Osteocyte (in vitro differentiated cells): ENCODE data around the gene TMEM117. TPM values are rescaled to one million over a fixed set of nuclear protein-coding genes. Genes with fewer than 3 reads are reported as not detected.

Source experiments
- DNase-seq: peaks from one replicate; pipeline ENCODE4 v3.0.0; 2021; ENCODE audit warnings: mixed read lengths; ENCODE audit not compliant: unreplicated experiment; ENCODE audit errors: extremely low spot score
- H3K27ac Mint-ChIP-seq: one replicate; pipeline ENCODE4 v1.8.0; 2021; ENCODE audit warnings: mild to moderate bottlenecking, mixed read lengths; ENCODE audit not compliant: unreplicated experiment
- H3K27me3 Mint-ChIP-seq: one replicate; pipeline ENCODE4 v1.8.0; 2021; ENCODE audit warnings: mixed read lengths; ENCODE audit not compliant: unreplicated experiment
- H3K36me3 Mint-ChIP-seq: one replicate; pipeline ENCODE4 v1.8.0; 2021; ENCODE audit warnings: mixed read lengths; ENCODE audit not compliant: unreplicated experiment
- H3K4me1 Mint-ChIP-seq: one replicate; pipeline ENCODE4 v1.8.0; 2021; ENCODE audit warnings: mixed read lengths; ENCODE audit not compliant: unreplicated experiment
- H3K4me3 Mint-ChIP-seq: one replicate; pipeline ENCODE4 v1.8.0; 2021; ENCODE audit warnings: mild to moderate bottlenecking, moderate library complexity, mixed read lengths; ENCODE audit not compliant: unreplicated experiment
- H3K9me3 Mint-ChIP-seq: one replicate; pipeline ENCODE4 v1.8.0; 2021; ENCODE audit warnings: mixed read lengths; ENCODE audit not compliant: unreplicated experiment
- CTCF ChIP-seq: fragments of 200-600 bp; sonication (generic); IDR thresholded peaks from 2 replicates; pipeline ENCODE4 v1.5.0; 2021; ENCODE audit warnings: antibody characterized with exemption, mild to moderate bottlenecking, moderate library complexity
- total RNA-seq: library from RNA; stranded (reverse); gene quantifications from 2 replicates; pipeline ENCODE4 v1.2.1, GENCODE V29; 2021

Gene TMEM117
- total RNA-seq, 1 donor from 2014 or later, result 14.2 TPM

- H3K4me1 Mint-ChIP-seq, result no peaks in the 10 kb centered on the region
- TF ChIP-seq CTCF, result no peak
- H3K4me3 Mint-ChIP-seq, result no peak overlapping the region
- H3K27me3 Mint-ChIP-seq, result no peaks in the 10 kb centered on the region
- H3K36me3 Mint-ChIP-seq, result no peaks in the 10 kb centered on the region
- DNase-seq, result no peak
- no peaks in the 10 kb centered on the region for H3K9me3 Mint-ChIP-seq
- H3K27ac Mint-ChIP-seq, result no peak overlapping the region
Measured at GRCh38 chr12:43964033-43964432, 128.2 kb downstream of the TMEM117 start.

GRCh38 chr12:43964961-43965360, 129.1 kb downstream of the TMEM117 start:
- Mint-ChIP-seq H3K36me3 (no peaks in the 10 kb centered on the region), H3K27ac (no peak overlapping the region), H3K9me3 (no peaks in the 10 kb centered on the region), H3K27me3 (no peaks in the 10 kb centered on the region), H3K4me1 (no peaks in the 10 kb centered on the region), H3K4me3 (no peak overlapping the region)
- TF ChIP-seq CTCF, result no peak
- no peak for DNase-seq

- H3K9me3 Mint-ChIP-seq, result no peaks in the 10 kb centered on the region
- TF ChIP-seq CTCF, result no peak
- no peak overlapping the region for H3K4me3 Mint-ChIP-seq
- no peaks in the 10 kb centered on the region for H3K36me3 Mint-ChIP-seq
- H3K27me3 Mint-ChIP-seq, result no peaks in the 10 kb centered on the region
- DNase-seq, result no peak
- no peak overlapping the region for H3K27ac Mint-ChIP-seq
- H3K4me1 Mint-ChIP-seq, result no peaks in the 10 kb centered on the region
Measured at GRCh38 chr12:43965899-43966298, 130.0 kb downstream of the TMEM117 start.

GRCh38 chr12:43968736-43969135, 132.9 kb downstream of the TMEM117 start:
- H3K36me3 Mint-ChIP-seq, result no peaks in the 10 kb centered on the region
- TF ChIP-seq CTCF, result no peak
- H3K4me3 Mint-ChIP-seq, result no peak overlapping the region
- H3K27me3 Mint-ChIP-seq, result no peaks in the 10 kb centered on the region
- no peak overlapping the region for H3K27ac Mint-ChIP-seq
- H3K4me1 Mint-ChIP-seq, result no peaks in the 10 kb centered on the region
- peaks cover 3% of the 10 kb centered on the region for H3K9me3 Mint-ChIP-seq
- DNase-seq, result no peak

- DNase-seq, result no peak
- Mint-ChIP-seq H3K4me1 (no peaks in the 10 kb centered on the region), H3K9me3 (peaks cover 3% of the 10 kb centered on the region), H3K36me3 (no peaks in the 10 kb centered on the region), H3K27ac (no peak overlapping the region), H3K27me3 (no peaks in the 10 kb centered on the region), H3K4me3 (no peak overlapping the region)
- no peak for TF ChIP-seq CTCF
Measured at GRCh38 chr12:43969882-43970281, 134.0 kb downstream of the TMEM117 start.
